T-helper 17 cell (primary cell): ENCODE measurements around the gene FBXO46. TPM values are rescaled to one million over a fixed set of nuclear protein-coding genes. Genes with fewer than 3 reads are reported as not detected.

Experiments
- ATAC-seq: fragments of 150-1000 bp; cut with Tn5 transposase; 2 replicates; pipeline ENCODE4 v1.10.0; 2021; ENCODE audit warnings: mild to moderate bottlenecking, moderate library complexity
- DNase-seq, 3 donors: peaks; one replicate each; pipeline versions ENCODE4 v3.0.0 to v3.0.0-alpha.2; 2020 to 2021
- H3K9me3 ChIP-seq: one replicate; pipeline ENCODE4 v1.7.0; 2013; ENCODE audit warnings: low read length, mild to moderate bottlenecking; ENCODE audit not compliant: control insufficient read depth, poor library complexity, severe bottlenecking
- H3K27ac Mint-ChIP-seq: one replicate; pipeline ENCODE4 v1.8.0; 2022; ENCODE audit warnings: mild to moderate bottlenecking, moderate library complexity, mixed read lengths
- H3K27me3 Mint-ChIP-seq: one replicate; pipeline ENCODE4 v1.8.0; 2022; ENCODE audit warnings: mixed read lengths
- H3K36me3 Mint-ChIP-seq: one replicate; pipeline ENCODE4 v1.8.0; 2022; ENCODE audit warnings: low read depth, mixed read lengths
- H3K4me1 Mint-ChIP-seq: one replicate; pipeline ENCODE4 v1.8.0; 2022; ENCODE audit warnings: mild to moderate bottlenecking, mixed read lengths
- H3K4me3 Mint-ChIP-seq: one replicate; pipeline ENCODE4 v1.8.0; 2022; ENCODE audit warnings: mild to moderate bottlenecking, moderate library complexity, mixed read lengths
- total RNA-seq, 4 donors: library from RNA in 2 of 4; stranded (reverse) in 2 of 4; gene quantifications; one replicate each; pipeline ENCODE4 v1.2.3 and lab custom pipeline; 2022 to 2026

FBXO46 gene
- total RNA-seq, 2 donors from 2014 or later: 19.4 to 23.2 TPM

DNA sequence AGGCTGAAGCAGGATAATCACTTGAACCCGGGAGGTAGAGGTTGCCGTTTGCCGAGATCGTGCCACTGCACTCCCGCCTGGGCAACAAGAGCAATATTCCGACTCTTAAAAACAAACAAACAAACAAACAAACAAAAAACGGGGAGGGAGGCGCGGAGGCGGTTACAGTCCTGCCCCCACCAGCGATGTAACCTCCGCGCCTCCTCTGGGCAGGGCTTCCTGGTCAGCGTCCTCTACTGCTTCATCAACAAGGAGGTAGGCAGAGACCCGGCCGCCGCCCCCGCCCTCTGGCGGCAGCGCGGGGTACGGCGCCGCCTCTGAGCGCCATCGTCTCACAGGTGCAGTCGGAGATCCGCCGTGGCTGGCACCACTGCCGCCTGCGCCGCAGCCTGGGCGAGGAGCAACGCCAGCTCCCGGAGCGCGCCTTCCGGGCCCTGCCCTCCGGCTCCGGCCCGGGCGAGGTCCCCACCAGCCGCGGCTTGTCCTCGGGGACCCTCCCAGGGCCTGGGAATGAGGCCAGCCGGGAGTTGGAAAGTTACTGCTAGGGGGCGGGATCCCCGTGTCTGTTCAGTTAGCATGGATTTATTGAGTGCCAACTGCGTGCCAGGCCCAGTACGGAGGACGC, 49.2 kb downstream of the FBXO46 start:
- Mint-ChIP-seq H3K4me1 (peaks cover 20% of the 10 kb centered on the region), H3K36me3 (no peaks in the 10 kb centered on the region), H3K27me3 (no peaks in the 10 kb centered on the region), H3K27ac (peak overlapping the region; percentile 45), H3K4me3 (peak overlapping the region; percentile 82)
- ATAC-seq (peak; percentile 89), DNase-seq (peak; percentile 75 to 90 (median 80))
- no peaks in the 10 kb centered on the region for H3K9me3 ChIP-seq

DNA sequence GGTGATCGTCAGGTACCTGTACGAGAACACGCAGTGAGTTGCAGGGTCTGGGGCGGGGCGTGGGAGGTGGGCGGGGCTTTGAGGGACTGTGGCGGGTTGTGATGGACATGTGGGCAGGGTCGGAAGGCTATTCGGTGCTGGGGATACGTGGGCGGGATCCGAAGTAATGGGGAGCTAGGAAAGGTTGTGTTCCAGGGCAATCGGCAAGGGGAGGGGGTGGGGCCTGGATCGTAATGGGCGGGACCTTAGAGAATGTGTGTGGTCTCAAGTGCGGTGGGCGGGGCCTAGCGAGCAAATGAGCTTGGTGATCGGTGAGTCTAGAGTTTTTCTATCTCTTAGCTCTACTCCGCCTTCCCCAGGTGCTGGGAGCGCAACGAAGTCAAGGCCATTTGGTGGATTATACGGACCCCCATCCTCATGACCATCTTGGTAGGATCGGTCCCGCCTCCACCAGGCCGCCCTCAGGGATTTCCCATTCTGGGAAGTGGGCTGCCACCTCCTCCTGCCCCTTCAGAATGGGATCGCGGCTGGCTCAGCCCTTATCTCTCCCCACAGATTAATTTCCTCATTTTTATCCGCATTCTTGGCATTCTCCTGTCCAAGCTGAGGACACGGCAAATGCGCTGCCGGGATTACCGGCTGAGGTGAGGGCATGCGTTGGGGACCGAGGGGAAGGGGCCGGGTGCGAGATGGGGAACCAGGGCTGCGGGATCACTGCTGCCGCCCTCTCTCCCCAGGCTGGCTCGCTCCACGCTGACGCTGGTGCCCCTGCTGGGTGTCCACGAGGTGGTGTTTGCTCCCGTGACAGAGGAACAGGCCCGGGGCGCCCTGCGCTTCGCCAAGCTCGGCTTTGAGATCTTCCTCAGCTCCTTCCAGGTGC, 53.1 kb downstream of the FBXO46 start:
- Mint-ChIP-seq H3K4me1 (peaks cover 23% of the 10 kb centered on the region), H3K27me3 (peaks cover 4% of the 10 kb centered on the region), H3K27ac (no peak overlapping the region), H3K36me3 (peaks cover 3% of the 10 kb centered on the region), H3K4me3 (peak overlapping the region; percentile 91)
- ATAC-seq (peak; percentile 67), DNase-seq (peak; percentile 58 to 74 (median 69))
- H3K9me3 ChIP-seq: no peaks in the 10 kb centered on the region

DNA sequence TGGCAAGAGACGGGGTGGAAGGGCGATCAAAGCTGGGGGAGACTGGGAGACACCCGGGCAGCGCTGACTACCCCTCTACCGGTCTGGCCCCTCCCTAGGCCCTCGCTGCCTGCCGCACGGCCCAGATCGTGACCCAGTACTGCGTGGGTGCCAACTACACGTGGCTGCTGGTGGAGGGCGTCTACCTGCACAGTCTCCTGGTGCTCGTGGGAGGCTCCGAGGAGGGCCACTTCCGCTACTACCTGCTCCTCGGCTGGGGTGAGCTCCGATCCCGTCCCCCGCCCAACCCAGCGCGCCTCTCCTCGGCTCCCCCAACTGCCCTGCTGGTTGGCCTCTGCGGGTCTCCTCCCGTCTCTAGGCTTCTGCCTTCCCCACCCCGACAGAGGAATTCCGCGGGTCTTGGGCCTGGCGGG, 53.8 kb downstream of the FBXO46 start:
- H3K27ac Mint-ChIP-seq: no peak overlapping the region
- peaks cover 20% of the 10 kb centered on the region for H3K4me1 Mint-ChIP-seq
- peak; percentile 46 for ATAC-seq
- H3K4me3 Mint-ChIP-seq: peak overlapping the region; percentile 91
- peak; percentile 32 to 37 (median 33) for DNase-seq
- H3K36me3 Mint-ChIP-seq: peaks cover 4% of the 10 kb centered on the region
- H3K9me3 ChIP-seq: no peaks in the 10 kb centered on the region
- peaks cover 5% of the 10 kb centered on the region for H3K27me3 Mint-ChIP-seq

DNA sequence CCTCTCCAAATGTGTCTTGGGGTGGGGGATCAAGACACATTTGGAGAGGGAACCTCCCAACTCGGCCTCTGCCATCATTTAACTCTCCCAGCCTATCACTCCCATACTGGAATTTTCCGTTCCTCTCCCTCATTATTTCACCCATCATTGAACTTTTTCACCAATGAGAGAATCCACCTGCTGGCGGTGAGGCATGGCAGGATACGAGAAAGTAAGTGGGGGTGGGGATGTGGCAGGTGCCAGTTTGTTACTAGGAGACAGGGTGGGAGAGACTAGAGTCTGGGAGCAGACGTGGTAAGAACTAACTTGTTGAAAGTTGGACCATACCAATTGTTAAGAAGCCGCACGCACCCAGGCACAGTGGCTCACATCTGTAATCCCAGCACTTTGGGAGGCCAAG, 55.8 kb downstream of the FBXO46 start:
- Mint-ChIP-seq H3K4me1 (peaks cover 22% of the 10 kb centered on the region), H3K4me3 (no peak overlapping the region), H3K27ac (no peak overlapping the region)

DNA sequence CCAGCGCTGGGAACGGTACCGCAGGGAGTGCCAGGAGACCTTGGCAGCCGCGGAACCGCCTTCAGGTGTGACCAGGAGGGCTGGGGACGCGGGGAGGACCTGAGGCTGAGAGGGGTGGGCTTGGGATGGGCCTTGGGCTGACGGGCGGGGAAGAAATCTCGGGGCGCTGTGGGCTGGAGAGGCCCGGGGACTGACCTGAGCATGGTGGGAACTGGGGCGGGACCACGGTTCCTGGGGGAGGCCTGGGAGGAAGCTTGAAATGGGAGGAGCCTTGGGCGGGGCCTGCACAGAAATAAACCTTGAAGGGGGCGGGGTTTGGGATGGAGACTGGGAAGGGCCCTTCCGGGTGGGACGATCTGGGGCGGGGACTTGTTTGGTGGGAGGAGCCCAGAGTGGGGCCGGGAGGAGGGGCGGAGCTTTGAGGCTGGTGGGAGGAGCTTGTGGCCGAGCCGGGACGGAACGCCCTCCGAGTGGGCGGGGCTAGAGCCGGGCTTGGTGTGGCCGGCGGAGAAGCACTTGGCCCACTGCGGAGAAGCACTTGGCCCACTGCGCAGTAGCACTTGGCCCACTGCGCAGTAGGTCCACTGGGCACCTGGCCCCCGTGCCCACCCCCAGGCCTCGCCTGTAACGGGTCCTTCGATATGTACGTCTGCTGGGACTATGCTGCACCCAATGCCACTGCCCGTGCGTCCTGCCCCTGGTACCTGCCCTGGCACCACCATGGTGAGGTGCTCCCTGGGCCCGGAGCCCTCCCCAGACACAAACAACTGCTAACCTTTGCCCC, 59.8 kb downstream of the FBXO46 start:
- H3K4me1 Mint-ChIP-seq: peaks cover 25% of the 10 kb centered on the region
- ATAC-seq: peak; percentile 43
- no peak overlapping the region for H3K27ac Mint-ChIP-seq

More for the DNA sequence above, 55.8 kb downstream of the FBXO46 start:
- H3K9me3 ChIP-seq: no peaks in the 10 kb centered on the region
- Mint-ChIP-seq H3K27me3 (peaks cover 18% of the 10 kb centered on the region), H3K36me3 (peaks cover 4% of the 10 kb centered on the region)
- no peak for ATAC-seq
- DNase-seq: no peak

DNA sequence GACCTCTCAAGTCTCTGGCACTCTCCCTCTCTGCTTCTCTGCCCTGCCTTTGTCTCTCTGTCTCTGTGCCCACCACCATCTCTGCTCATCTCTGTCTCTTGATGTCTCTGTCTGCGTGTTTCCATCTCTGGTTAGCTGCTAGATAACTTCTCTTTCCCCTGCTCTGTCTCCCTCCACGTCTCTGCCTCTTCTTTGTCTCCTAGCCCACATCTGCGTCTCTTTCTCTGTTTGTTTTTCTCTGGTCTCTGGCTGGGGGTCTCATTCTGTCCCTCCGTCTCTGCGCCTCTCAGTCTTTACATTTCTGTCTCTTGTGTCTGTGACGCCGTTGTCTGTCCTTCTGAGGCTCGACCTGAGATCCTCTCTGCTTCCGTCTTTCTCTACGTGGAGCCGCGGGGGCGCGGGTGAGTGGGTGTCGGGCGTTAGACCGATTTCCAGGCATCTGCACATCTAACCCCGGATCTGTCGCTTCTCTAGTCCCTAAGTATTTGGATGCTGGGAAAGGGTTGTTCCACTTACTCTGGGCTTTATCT, 62.3 kb downstream of the FBXO46 start:
- H3K27ac Mint-ChIP-seq: peak overlapping the region; percentile 90
- H3K9me3 ChIP-seq: no peaks in the 10 kb centered on the region
- peak; percentile 43 for ATAC-seq
- peak overlapping the region; percentile 99 for H3K4me3 Mint-ChIP-seq
- H3K36me3 Mint-ChIP-seq: peaks cover 12% of the 10 kb centered on the region
- H3K27me3 Mint-ChIP-seq: peaks cover 42% of the 10 kb centered on the region
- DNase-seq: no peak
- H3K4me1 Mint-ChIP-seq: peaks cover 36% of the 10 kb centered on the region

More for the DNA sequence above, 59.8 kb downstream of the FBXO46 start:
- Mint-ChIP-seq H3K36me3 (peaks cover 9% of the 10 kb centered on the region), H3K4me3 (peak overlapping the region; percentile 75), H3K27me3 (peaks cover 33% of the 10 kb centered on the region)
- peak; percentile 30 to 40 (median 32) for DNase-seq
- no peaks in the 10 kb centered on the region for H3K9me3 ChIP-seq

DNA sequence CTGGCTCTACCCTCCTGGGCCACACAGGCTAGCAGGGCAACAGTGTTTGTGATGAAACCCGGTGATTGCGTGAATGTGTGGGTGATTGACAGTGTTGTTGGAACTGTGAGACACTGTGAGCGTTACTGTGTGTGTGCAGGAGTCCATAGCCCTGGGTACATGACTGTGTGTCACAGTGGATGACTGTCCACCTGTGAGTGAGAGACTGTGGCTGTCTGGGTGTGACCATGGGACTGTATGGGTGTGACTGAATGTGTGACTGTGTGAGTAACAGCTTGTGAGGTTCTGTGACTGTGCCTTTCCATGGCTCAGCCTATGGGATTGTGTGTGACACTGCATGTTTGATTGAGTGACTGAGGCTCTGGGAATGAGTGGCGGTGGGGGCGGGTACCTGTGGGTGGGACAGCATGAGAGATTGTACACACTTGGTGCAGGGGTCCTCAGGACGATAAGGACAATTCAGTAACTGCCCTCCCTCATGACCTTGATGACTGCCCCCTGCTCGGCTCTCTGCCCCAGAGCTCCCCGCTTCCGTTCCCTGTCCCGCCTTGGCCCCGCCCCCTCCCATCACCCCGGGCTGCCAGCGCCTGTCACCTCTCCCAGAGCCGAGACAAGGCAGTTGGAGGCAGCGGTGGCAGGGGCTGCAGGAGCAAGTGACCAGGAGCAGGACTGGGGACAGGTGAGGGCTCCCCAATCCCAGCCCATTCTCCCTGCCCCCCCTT, 62.9 kb downstream of the FBXO46 start, which contains the start of gene GIPR:
TSS of gene GIPR (plus strand) at position 602 of the 722 bp plus-strand sequence. CDS start 1,300 bp downstream, outside the sequence.
- H3K4me1 Mint-ChIP-seq: peaks cover 36% of the 10 kb centered on the region
- no peaks in the 10 kb centered on the region for H3K9me3 ChIP-seq
- H3K36me3 Mint-ChIP-seq: peaks cover 11% of the 10 kb centered on the region
- peaks cover 40% of the 10 kb centered on the region for H3K27me3 Mint-ChIP-seq
- peak within 1 kb of the TSS; percentile 99 for H3K4me3 Mint-ChIP-seq
- ATAC-seq: peak; percentile 40
- peak within 1 kb of the TSS; percentile 90 for H3K27ac Mint-ChIP-seq
- peak in 2 of 3 donors; percentile 42 to 50 for DNase-seq

DNA sequence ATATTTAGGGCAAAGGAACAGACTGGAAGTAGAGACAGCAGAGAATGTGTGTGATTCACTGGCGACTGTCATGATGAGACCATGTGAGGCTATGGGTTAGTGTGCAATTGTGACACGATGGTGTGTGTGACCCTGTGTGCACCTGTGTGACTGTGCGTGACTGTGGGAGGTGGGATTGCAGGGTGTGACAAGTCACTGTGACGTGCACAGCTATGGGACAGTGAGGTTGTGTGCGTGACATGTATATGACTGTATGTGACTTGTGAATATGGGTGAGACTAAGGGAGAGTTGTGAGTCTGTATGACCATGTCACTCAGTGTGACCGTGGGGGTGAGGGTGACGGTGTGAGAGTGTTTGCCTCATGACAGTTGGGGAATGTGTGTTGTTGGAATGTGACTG, 66.1 kb downstream of the FBXO46 start:
- H3K36me3 Mint-ChIP-seq: peaks cover 14% of the 10 kb centered on the region
- H3K27me3 Mint-ChIP-seq: peaks cover 37% of the 10 kb centered on the region
- peaks cover 30% of the 10 kb centered on the region for H3K4me1 Mint-ChIP-seq
- no peak for ATAC-seq
- DNase-seq: no peak
- peak overlapping the region; percentile 61 for H3K4me3 Mint-ChIP-seq
- H3K9me3 ChIP-seq: no peaks in the 10 kb centered on the region
- H3K27ac Mint-ChIP-seq: no peak overlapping the region

DNA sequence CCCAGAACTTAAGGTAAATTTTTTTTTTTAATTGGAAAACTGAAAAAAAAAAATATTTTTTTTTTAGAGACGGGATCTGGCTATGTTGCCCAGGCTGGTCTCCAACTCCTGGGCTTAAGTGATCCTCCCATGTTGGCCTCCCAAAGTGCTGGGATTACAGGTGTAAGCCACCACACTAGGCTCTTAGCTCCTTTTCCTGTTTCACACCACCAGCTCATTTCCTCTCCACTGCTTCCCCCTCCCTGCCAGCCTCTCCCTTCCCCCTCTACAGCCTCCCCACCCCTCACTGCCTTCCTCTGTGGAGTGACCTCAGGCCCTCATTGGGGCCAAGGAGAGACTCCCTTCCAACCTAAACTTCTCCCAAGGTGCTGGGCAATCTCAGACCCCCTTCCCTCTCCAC, 66.9 kb downstream of the FBXO46 start:
- Mint-ChIP-seq H3K4me1 (peaks cover 26% of the 10 kb centered on the region), H3K27me3 (peaks cover 37% of the 10 kb centered on the region), H3K27ac (no peak overlapping the region), H3K4me3 (no peak overlapping the region), H3K36me3 (peaks cover 18% of the 10 kb centered on the region)
- H3K9me3 ChIP-seq: no peaks in the 10 kb centered on the region
- DNase-seq (no peak), ATAC-seq (no peak)

DNA sequence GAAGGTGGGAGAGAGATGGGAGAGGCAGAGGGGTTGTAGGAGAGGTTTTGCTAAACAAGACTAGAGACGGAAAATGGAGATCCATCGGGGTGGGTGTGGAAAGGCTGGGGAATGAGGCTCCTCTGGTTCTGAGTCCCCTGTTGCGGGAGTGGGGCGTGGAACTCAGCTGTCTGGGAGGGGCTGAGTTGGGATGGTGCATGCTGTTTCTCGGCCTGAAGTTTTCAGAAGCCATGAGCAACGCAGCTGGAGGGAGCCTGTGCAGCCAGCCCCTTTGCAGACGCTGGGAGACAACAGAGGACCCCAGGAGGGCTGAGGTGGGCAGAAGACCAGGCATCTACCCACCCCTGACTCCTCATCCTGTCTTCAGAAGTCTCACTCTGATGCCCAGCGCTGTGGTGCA, 70.1 kb downstream of the FBXO46 start:
- H3K4me1 Mint-ChIP-seq: peaks cover 15% of the 10 kb centered on the region
- H3K27ac Mint-ChIP-seq: no peak overlapping the region
- peaks cover 17% of the 10 kb centered on the region for H3K36me3 Mint-ChIP-seq
- H3K9me3 ChIP-seq: no peaks in the 10 kb centered on the region
- no peak for ATAC-seq
- no peak overlapping the region for H3K4me3 Mint-ChIP-seq
- peaks cover 35% of the 10 kb centered on the region for H3K27me3 Mint-ChIP-seq
- no peak for DNase-seq
